Uterus (tissue), 2 donors: ENCODE results near the gene FOXP2.
A peak's percentile ranks its signal among the peaks of the same experiment; 100 is the strongest.

Experiments
- POLR2A ChIP-seq, 2 donors: fragments of 450-650 bp; IDR thresholded peaks; one replicate each; pipeline ENCODE4 v1.6.1; 2016; ENCODE audit warnings: antibody characterized with exemption in 2 of 2, mild to moderate bottlenecking in 1 of 2, moderate library complexity in 1 of 2
- TF ChIP-seq, protein P1 (sequence below), 4 experiments: fragments of 200-600 bp in 2 of 4; fragments of 450-650 bp in 2 of 4; sonication (generic) in 2 of 4; IDR thresholded peaks; one replicate each; pipeline ENCODE4 v1.5.1; 2016 to 2019; ENCODE audit warnings: antibody characterized with exemption in 4 of 4, mild to moderate bottlenecking in 2 of 4, moderate library complexity in 1 of 4

- TF ChIP-seq, protein P1, sequence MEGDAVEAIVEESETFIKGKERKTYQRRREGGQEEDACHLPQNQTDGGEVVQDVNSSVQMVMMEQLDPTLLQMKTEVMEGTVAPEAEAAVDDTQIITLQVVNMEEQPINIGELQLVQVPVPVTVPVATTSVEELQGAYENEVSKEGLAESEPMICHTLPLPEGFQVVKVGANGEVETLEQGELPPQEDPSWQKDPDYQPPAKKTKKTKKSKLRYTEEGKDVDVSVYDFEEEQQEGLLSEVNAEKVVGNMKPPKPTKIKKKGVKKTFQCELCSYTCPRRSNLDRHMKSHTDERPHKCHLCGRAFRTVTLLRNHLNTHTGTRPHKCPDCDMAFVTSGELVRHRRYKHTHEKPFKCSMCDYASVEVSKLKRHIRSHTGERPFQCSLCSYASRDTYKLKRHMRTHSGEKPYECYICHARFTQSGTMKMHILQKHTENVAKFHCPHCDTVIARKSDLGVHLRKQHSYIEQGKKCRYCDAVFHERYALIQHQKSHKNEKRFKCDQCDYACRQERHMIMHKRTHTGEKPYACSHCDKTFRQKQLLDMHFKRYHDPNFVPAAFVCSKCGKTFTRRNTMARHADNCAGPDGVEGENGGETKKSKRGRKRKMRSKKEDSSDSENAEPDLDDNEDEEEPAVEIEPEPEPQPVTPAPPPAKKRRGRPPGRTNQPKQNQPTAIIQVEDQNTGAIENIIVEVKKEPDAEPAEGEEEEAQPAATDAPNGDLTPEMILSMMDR (IDR thresholded peaks at IDR 0.05) = peak in 1 of 4 experiments; percentile 23
- TF ChIP-seq POLR2A (IDR thresholded peaks at IDR 0.05) = no peak
These were observed 8.2 kb downstream of the FOXP2 start for GRCh38 chr7:114422507-114423501.
